Posterior cingulate gyrus (tissue), 11 donors: ENCODE results near the gene MOV10L1.

Experiments
- DNase-seq, 10 donors: peaks; one replicate each; pipeline versions ENCODE4 v3.0.0 to v3.0.0-alpha.2; 2020 to 2021; ENCODE audit warnings: mixed read lengths in 3 of 10
- intact Hi-C: fragments of 100-400 bp; cut with DNase I; formaldehyde crosslinking; loops from one replicate; pipeline ENCODE4 v1.15.1; 2023

The MOV10L1 gene

GRCh38 chr22:50170453-50171318, 80.9 kb downstream of the MOV10L1 start, which contains the start of gene PANX2:
TSS of gene PANX2 (plus strand) at chr22:50170731. CDS start at chr22:50170731, 0 bp downstream.
- DNase-seq, result peak in 2 of 10 donors; percentile 75 to 88
- intact Hi-C loops, result no loop called here

DNA sequence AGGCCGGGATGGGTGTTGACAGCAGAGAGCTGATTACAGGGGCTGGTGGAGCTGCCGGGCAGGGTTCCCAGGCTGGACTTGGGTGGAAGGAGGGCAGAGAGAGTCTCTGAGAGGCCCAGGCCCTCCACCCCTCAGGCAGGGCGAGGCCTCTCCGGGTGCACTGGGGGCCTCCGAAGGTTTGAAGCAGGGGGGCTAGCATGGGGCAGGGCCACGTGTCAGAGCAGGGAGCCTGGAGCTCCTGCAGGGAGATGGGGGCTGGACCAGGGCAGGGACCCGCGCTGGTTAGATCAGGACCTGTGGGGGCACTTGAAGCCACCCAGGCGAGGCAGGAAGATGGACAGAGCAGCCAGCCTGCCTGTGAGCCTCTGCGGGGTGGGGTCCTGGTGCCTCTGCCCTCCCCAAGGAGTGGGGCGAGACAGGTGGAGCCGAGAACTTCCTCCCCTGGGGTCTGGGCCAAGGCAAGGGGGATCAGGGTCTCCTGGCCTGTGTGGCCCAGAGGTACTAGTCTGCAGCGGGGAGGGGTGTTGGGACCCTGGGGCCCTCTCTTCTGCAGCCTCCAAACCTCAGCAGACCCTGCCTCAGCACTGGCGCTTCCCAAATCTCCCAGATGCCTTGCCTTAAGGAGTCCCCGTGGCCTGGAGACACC, 81.6 kb downstream of the MOV10L1 start:
- intact Hi-C loops, result no loop called here
- DNase-seq, result peak in 1 of 10 donors; percentile 74

DNA sequence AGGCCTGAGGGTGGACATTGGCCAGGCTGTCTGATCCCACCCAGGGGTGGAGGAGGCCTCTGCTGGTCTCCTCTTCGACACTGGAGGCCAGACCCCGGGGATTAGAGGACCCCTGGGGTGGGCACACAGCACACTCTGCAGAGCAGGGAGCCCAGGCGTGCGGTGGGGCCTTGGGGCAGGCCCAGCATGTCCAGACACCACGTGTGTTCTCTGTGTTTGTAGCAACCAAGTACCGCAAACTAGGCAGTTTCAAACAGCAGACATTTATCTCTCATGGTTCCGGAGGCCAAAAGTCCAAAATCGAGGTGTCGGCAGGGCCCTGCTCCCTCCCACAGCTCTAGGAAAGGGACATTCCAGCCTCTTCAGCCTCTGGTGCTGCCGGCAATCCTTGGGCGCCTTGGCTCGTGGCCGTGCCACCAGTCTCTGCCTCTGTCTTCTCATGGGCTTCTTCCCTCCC, 82.2 kb downstream of the MOV10L1 start:
- intact Hi-C loops, result no loop called here
- peak in 1 of 10 donors; percentile 73 for DNase-seq

GRCh38 chr22:50173311-50173982, 83.6 kb downstream of the MOV10L1 start:
- intact Hi-C loops, result no loop called here
- peak in 1 of 10 donors; percentile 60 for DNase-seq

DNA sequence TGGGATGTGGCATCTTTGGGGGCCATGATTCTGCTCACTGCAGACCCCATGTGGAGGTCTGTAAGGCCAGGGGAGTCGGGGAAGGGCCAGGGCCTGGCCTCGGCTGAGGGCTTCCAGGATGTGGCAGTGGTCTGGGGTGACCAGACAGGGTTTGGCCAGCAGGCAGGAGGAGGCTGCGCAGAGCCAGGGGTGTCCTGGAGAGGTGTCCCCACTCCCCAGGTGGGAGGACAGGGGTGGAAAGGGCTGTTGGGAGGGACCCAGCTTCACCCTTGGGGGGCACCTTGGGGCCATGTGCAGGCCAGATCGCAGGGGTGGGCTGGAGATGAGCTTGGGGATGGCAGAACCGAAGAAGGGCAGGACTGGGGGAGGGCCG, 84.2 kb downstream of the MOV10L1 start:
- no peak for DNase-seq
- intact Hi-C loops, result no loop called here

DNA sequence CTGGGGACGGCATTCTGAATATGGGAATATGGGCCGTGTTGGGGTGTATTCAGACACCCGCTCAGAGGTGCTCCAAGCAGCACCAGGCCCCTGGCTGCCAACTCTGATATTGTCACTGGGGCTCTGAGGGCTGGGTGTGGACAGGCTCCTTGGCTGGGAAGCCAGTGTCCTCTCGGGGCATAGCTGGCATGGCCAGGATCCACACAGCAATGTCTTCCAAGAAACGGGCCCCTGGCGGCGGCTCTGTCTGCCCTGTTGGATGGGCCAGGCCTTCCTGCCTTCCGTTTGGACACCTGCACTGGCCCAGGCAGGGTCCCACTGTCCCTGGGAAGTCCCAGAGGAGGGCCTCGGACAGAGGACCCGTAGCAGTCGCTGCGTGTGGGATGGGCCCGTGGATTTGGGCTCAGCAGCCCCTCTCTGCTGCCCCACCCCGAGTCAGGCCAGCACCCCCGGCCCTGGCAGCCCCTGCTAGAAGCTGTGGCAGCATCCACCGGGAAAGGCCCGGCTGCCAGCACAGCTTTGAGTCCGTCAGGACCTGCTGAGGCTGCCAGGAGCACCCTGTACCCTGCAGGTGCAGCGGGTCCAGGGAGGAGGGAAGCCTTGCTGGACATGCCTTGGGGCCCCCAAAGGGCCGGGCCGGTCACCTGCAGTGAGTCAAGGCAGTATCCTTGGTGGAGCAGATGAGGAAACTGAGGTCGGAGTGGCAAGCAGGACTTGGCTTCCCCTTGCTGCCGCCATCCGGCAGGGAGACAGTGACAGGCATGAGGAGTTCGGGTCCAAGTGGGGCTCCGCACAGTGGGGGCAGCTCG, 84.8 kb downstream of the MOV10L1 start:
- DNase-seq, result peak in 1 of 10 donors; percentile 69
- intact Hi-C loops, result no loop called here

GRCh38 chr22:50175191-50175461, 85.3 kb downstream of the MOV10L1 start:
- intact Hi-C loops, result no loop called here
- no peak for DNase-seq

DNA sequence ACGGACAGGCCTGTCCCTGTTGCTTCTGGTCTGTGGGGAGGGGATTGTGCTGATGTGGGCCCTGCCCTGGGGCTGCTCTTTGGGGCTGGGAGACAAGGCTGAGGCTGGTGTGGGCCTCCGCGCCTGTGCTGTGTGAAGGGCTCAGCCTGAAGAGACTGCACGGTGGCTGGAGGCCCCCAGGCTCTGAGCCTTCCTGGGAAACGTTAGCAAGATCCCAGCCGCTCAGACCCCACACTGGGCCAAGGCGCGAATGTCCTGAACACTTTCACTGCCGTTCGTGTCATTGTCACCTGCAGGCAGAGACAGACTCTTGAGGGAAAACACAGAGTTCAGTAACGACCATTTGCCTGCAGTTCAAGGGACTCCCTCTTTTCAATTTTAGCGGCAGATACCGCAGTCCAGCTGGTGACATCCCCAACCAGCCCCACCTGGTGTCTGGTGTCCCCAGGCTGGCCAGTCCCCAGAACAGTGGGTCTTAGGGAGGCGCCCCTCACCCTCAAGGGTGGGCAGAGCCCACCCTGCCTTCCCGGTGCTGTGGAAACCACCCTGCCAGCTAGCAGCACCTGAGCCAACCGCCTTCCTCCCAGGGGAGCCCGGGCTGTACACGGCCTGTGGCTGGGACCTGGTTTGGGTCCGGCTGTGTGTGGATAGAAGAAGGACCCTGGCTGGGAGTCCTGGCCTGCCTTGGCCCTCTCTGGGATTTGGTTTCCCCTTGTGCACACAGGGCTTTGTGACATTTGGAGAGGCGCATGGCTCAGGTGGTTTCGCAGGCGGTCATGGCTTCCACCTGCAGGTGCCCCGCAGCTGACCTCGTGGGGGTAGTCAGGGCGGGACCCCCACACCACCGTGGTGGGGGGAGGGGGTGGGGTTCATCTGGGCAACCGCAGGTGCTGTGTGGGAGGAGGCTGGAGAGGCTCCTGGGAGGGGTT, 86.4 kb downstream of the MOV10L1 start:
- peak in 1 of 10 donors; percentile 59 for DNase-seq
- intact Hi-C loops, result no loop called here

DNA sequence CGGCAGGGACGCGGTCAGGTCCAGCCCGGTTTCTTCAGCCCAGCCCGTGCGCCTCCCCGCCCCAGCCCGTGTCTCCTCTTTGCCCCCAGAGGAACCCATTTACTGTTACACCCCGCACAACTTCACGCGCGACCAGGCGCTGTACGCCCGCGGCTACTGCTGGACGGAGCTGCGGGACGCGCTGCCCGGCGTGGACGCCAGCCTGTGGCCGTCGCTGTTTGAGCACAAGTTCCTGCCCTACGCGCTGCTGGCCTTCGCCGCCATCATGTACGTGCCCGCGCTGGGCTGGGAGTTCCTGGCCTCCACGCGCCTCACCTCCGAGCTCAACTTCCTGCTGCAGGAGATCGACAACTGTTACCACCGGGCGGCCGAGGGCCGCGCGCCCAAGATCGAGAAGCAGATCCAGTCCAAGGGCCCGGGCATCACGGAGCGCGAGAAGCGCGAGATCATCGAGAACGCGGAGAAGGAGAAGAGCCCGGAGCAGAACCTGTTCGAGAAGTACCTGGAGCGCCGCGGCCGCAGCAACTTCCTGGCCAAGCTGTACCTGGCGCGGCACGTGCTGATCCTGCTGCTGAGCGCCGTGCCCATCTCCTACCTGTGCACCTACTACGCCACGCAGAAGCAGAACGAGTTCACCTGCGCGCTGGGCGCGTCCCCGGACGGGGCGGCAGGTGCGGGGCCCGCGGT, 87.2 kb downstream of the MOV10L1 start:
- peak in 1 of 10 donors; percentile 66 for DNase-seq
- intact Hi-C loops, result no loop called here

GRCh38 chr22:50177537-50178470, 88.0 kb downstream of the MOV10L1 start:
- peak in 1 of 10 donors; percentile 61 for DNase-seq
- intact Hi-C loops, result no loop called here

GRCh38 chr22:50178471-50178864, 88.7 kb downstream of the MOV10L1 start:
- peak in 2 of 10 donors; percentile 26 to 82 for DNase-seq
- intact Hi-C loops, result no loop called here

DNA sequence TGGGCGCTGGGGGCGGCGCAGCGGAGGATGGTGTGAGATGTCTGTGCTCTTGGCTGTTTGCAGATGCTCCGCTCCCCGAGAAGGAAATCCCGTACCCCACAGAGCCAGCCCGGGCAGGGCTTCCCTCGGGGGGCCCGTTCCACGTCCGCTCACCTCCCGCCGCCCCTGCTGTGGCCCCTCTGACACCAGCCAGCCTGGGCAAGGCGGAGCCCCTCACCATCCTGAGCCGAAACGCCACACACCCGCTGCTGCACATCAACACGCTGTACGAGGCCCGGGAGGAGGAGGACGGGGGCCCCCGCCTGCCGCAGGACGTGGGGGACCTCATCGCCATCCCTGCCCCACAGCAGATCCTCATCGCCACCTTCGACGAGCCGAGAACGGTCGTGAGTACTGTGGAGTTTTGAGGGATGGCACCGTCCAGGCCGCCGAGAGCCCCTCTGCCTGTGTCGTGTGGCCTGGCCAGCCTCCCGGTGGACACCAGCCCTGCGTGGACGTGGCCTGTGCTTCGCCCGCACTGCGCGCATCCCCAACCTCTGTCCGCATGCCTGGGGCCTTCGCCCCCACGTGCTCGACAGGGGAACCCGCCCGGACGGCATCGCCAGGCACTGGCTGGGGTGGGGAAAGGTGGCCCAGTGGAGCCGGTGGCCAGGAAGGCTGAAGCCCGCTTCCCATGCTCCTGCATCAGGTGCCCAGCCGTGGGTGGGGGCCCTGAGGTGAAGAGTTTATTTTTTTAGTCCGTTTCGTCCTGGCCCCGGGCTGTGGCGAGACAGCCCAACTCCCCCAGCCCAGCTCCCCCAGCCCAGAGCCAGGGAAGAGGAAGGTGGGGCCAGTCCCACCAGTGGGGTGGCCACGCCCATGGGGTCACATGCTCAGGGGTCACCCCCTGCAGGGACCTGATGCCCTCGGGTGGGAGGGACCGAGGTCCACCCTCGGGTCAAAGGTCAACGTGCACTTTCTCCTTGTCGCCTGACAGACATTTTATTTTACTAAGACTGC, 89.4 kb downstream of the MOV10L1 start:
- peak in 4 of 10 donors; percentile 18 to 80 (median 75) for DNase-seq

DNA sequence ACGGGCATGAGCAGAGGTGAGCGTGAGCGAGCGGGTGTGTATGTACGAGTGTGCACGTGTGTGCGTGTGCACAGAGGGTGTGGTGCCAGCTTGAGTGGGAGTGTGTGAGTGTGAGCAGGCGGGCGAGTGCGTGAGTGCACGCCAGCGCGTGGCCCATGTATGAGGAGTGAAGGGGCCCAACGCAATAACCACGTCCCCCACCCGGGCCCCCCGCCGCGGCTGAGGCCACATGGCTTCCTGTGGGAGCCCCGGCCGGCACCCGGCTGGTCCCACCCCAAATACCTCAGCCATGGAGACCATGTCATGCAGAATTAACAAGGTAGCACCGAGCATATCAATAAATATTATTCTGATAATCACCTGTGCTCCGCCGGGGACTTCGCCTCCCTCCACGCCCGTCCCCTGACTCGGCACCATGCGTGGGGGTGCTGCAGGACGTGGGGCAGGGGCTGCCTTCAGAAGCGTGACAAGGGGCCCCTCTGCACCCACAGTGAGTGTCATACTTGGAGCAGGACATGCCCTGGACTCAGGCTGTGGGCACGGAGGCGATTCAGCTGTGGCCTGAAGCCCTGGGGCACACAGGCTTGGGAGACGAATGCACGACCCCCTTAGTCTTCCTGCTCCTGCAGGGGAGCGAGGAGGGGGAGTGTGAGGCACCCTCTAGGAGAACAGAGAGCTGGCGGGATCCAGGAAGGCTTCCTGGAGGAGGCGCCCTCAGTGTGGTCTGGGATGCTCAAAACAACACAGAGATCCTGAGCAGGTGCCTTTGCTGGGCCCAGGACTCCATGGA, 90.3 kb downstream of the MOV10L1 start:
- peak in 2 of 10 donors; percentile 68 to 69 for DNase-seq

More for the DNA sequence above, 89.4 kb downstream of the MOV10L1 start:
- intact Hi-C loops, result no loop called here

GRCh38 chr22:50180727-50181521, 91.1 kb downstream of the MOV10L1 start:
- intact Hi-C loops, result no loop called here
- peak in 3 of 10 donors; percentile 21 to 82 (median 63) for DNase-seq

More for the DNA sequence above, 90.3 kb downstream of the MOV10L1 start:
- intact Hi-C loops, result no loop called here
